GM18907 (cell line): ENCODE results near the gene SETBP1.

Experiments used
- ATAC-seq: cut with Tn5 transposase; IDR thresholded peaks from one replicate; pipeline ENCODE4 v1.9.1; 2021; ENCODE audit warnings: mild to moderate bottlenecking, moderate library complexity; ENCODE audit not compliant: unreplicated experiment

SETBP1 gene

DNA sequence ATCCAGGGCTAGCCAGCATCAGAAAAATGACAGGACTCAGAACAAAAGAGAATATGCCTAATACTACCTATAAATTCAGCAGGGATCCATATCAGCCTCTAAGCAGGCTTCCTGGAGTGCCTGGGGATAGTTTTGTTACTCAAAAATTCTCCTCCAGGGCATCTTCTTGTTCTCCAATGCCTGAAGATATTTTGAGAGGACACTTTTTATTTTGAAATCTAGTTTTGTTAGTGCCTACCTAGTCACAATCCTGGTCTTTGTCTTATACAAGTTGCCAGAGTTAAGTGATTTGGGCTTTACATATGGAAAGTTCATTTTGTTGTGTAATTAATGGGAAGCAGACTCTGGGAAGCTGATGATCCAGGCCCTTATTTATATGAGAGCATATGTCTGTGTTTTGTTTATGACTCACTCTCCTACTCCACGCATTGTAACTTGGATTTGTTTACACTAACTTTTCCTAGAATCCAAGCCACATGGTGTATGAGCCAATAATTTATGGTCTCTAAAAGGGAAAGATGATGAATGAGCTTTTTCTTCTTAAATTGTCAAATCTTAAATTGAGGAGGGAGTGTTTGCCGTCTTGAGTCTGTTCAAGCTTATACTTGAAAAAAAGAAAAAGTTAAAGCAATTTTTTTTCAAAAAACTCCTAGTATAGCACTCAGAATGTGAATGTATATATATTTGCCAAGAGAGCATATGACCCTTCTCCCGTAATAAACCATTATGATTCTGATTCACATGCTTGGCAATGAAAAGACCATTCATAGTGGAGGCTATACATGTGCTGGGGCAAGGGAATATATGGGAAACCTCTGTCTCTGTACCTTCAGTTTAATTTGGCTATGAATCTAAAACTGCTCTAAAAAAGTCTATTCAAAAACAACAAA is 370.3 kb downstream of the SETBP1 start:
- no peak for ATAC-seq

DNA sequence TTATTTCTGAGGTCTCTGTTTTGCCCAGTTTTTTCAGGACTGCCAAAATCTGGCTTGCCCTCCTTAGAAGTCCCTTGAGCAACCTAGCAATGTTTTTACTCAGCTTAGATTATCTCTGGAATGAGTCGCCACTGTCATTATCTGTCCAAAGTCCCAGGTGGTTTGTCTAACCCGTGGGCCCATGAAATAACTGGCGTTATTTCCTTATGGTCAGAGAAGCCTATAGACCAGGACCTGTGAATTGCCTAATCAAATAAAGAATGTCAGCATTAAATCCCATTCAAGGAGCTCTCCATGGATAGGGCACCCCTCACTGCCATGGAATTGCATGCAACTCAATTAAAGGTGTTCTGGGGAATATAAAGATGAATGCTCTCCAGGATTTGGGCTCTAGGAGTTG is 373.9 kb downstream of the SETBP1 start:
- ATAC-seq: no peak

- no peak for ATAC-seq
Observed at GRCh38 chr18:45055811-45056210, 375.1 kb downstream of the SETBP1 start.

- ATAC-seq: no peak
Observed at GRCh38 chr18:45056926-45057325, 376.2 kb downstream of the SETBP1 start.

DNA sequence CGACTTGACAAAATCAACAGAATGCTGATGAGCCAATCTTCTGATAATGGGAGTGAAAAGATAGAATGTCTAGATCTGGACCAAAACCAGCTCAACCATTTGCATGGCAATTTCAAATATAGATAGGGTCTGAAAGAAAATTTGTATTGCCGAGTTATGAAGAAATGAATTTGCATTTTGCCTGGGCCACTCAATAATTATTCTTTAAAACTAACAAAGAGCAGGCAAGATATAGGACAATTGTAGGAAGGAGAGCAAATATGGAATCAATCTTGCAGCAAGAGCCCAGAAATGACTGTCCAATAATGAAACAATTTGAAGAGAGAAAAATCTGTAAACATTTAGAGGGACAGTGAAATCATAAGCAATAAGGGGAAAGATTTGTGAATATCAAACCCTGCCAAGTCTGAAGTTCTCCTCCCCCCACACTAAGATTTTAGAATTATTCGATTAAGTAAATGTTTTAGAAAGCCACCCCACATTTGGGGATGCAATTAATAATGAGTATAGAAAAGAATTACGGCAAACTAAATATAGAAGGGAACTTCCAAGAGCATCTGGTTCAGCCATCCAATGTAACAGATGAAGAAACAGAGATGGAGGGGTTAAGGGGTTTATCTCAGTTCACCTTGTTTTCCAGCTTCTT is 377.4 kb downstream of the SETBP1 start:
- ATAC-seq: no peak

DNA sequence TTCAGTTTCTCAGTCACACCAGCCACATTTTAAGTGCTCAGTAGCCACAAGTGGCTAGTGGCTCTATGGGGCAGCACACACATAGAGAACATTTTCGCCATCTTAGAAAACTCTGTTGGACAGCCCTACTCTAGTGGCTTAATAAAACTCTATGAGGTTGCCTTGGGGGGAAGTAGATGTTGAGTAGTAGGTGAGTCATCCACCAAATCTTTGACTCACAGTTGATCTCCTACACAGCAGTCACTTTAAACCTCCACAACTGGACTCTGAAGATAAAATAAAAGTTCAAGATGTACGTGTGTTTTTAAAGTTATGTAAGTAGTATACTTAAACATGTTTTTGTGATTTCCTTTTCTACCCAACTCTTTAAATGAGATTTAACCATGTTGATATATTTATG is 379.0 kb downstream of the SETBP1 start:
- no peak for ATAC-seq

DNA sequence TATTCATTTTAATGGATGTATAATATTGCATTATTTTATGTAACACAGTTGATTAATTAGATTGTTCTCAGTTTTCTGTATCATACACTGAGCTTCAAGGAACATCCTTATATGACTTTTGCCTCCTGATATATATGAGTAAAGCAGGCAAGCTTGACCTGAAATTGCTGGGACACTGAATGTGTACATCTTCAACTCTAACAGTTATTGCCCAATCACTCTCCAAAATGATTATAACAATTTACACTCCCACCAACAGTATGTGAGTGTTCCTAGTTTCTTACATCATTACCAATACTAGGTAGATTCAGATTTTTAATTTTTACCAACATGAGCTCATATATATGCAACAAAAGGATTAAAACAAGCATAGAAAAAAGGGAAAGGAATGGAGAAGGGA is 379.4 kb downstream of the SETBP1 start:
- ATAC-seq: no peak

DNA sequence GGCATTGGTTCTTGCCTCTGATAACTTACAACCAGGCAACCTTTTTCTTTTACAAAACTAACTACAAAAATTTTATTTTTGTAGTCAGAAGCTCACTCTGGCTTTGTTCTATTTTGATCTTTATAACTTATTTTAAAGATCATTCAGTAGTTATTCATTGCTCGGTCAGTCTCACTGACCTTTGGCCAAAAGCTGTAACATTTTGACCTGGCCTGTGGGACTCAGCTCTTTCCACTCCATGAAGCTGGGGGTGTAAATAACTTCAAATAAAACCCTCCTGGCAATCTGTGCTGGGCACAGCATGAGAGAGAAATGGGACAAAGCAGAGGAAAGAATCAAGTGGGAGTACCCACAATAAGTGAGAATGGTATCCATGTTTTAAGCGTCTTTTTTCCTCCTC is 380.7 kb downstream of the SETBP1 start:
- ATAC-seq: no peak

DNA sequence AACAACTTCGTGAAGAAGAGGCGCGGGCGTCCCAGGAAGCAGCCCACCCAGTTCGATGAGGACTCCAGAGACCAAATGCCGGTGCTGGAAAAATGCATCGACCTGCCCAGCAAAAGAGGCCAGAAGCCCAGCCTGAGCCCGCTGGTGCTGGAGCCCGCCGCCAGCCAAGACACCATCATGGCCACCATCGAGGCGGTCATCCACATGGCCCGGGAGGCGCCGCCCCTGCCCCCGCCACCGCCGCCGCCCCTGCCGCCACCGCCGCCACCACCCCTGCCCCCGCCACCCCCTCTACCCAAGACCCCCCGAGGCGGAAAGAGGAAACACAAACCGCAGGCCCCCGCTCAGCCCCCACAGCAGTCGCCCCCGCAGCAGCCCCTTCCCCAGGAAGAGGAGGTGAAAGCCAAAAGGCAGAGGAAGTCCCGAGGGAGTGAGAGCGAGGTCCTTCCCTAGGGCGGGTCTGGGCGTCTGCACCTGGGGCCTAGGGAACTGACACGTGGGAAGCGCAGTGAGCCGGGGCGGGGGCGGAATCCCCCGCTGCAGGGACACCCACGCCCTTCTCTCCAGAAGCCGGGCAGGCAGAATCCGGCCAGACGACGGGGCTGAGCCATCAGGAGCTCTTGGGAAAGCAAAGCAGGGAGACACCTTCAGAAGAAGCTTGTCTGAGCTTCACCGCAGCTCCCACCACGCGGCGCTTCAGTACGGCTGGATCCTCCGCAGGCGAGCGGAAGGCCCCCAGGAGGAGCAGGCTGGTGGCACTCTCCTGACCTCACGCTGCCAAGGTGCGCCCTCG is 382.8 kb downstream of the SETBP1 start:
- no peak for ATAC-seq

DNA sequence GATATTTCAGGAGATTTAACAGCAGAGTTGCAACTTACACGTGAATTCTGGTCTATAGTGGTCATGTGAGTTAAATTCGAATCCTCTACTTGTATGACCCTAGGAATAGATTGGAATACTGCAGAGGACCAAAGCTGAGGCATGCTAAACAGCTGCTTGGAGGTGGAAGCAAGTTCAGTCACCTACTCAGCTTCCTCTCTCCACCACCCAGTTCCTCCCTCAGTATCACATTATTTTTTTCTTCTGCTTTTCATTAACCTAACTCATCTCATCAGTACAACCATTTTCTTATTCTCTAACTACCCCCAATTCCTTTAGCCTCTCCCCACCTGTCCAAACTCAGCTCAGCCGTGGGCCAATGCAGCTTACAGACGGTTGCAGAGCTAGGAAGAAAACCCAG is 385.5 kb downstream of the SETBP1 start:
- ATAC-seq: no peak

GRCh38 chr18:45066886-45067285 is 386.2 kb downstream of the SETBP1 start:
- ATAC-seq: no peak

DNA sequence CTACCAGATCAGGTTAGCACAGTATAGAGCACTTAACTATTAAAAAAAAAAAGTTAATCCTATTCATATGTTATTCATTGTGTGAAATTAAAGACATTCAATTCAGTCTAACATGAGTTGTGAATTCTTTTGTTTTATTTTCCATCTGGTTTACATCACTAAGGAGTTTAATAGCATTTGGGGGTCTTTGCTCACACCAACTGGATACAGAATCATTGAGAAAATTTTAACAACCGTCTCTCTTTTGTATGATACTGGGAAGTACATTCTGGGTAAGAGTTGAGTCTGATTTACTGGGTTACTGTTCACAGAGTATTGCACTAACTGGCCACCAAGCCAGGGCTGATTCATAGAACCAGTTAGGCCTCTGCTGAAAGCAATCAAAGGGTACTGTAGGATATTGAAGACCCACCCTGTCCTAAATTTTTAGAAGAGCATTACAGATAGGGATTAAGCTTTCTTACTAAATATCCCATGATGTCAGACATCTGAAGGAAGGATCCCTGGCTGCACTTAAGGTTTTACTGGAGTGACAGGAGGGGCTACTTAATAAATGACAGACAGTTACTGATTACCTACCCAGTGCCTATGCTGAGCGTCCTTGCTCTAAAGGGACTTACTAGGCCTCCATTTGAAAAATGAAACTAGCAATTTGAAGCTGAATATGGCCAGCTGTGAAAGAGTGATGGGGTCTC is 387.9 kb downstream of the SETBP1 start:
- no peak for ATAC-seq

GRCh38 chr18:45069546-45069945 is 388.9 kb downstream of the SETBP1 start:
- no peak for ATAC-seq

GRCh38 chr18:45071956-45072355 is 391.3 kb downstream of the SETBP1 start:
- no peak for ATAC-seq

DNA sequence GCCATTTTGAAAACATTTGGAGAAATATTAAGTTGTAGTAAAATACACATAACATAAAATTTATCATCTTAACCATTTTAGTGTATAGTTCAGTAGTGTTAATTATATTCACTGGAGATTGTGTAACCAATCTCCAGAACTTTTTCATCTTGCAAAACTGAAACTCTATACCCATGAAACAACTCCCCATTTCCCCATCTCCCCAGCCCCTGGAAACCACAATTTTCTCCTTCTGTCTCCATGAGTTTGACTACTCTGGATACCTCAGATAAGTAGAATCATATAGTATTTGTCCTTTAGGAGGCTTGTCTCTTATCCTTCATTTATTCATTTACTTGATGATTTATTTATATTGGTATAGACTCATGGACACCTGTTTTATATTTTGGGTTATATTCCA is 392.9 kb downstream of the SETBP1 start:
- ATAC-seq: no peak

- no peak for ATAC-seq
Observed at GRCh38 chr18:45081566-45082181, 401.0 kb downstream of the SETBP1 start.

- ATAC-seq: no peak
Observed at GRCh38 chr18:45083226-45083855, 402.7 kb downstream of the SETBP1 start.

DNA sequence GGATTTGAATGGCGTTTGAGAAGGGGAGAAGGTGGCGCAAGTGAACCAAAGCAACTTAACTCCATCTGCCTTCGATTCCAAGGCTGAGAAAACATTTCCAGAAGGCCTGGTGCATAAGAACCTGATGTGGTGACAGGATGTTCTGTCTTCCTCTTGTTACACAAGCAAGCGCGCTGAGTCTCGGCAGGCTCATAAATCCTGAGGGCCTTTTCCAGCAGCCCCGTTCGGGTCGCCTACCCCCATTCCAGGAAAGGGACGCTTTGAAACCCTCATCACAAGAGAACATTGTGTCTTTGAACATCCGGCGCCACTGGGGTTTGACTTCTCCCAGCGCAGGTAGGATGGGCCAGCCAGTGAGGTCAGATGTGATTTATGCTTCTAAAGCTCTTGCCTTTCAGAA is 403.5 kb downstream of the SETBP1 start:
- no peak for ATAC-seq

DNA sequence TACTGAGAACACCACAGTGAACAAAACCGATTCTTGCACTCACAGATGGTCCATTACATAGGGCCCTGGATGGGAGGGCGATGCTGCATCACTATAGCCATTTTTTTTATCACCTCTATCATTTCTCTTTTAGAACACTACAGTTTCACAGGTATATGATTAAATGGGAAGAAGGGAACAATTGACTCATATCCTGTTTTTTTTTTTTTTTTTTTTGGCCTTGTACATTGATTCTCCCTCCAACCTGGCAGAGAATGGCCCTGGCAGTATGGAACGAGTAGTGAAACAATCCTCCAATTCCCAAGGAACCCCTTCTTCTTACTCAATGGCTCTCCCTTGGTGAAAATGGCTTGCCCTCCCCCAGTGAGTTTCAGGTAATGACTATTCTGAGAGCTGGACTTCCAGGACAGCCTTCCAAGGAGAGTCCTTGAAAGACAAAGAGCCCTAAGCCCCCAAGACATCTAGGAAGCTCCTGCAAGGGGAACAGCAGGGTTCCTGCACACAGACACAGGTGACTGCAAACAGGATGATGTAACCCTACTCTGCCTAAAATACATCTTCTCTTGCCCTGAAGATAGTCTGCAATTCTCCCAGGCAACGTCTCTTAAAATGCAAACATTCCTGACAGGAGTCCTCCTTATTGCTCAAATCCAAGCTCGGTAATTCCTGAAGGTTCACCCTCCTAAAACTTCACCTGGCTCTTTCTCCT is 405.4 kb downstream of the SETBP1 start:
- no peak for ATAC-seq

- no peak for ATAC-seq
Observed at GRCh38 chr18:45086777-45087176, 406.1 kb downstream of the SETBP1 start.
